Endothelial cell of umbilical vein (primary cell): ENCODE data around the gene PAAF1. TPM values are rescaled to one million over a fixed set of nuclear protein-coding genes. Genes with fewer than 3 reads are reported as not detected.

Experiments used
- BruUV-seq: library from RNA; stranded (reverse); fragments of 400-500 nt; replicated peaks from 2 replicates; lab custom pipeline; 2021; lab: Mats Ljungman, UMichigan
- CTCF ChIA-PET: fragments of 300-600, 350-600 bp; sonication (Branson Sonifier 250); formaldehyde crosslinking; loops from one replicate; lab custom pipeline; 2021; ENCODE audit warnings: antibody characterized with exemption, inconsistent platforms; lab: Charles Lee
- POLR2A ChIA-PET: fragments of 300-600, 350-600 bp; sonication (Branson Sonifier 250); formaldehyde crosslinking; loops from one replicate; lab custom pipeline; 2021; ENCODE audit warnings: antibody characterized with exemption, inconsistent platforms; lab: Charles Lee
- DNase-seq: peaks from one replicate; pipeline ENCODE4 v3.0.0-alpha.2; 2011; ENCODE audit warnings: low read depth, low spot score
- FAIRE-seq: peaks from 2 replicates; lab custom pipeline; 2011; peaks lifted over from hg19 to GRCh38; lab: Jason Lieb, UNC
- H2AFZ ChIP-seq: 2 replicates; pipeline ENCODE4 v1.6.0; 2012; ENCODE audit warnings: low read depth, low read length, control low read depth, inconsistent platforms
- H3K27ac ChIP-seq: 2 replicates; pipeline ENCODE4 v1.5.1; 2011; ENCODE audit warnings: low read depth, mild to moderate bottlenecking, control low read depth, low read length, moderate library complexity; ENCODE audit not compliant: insufficient read depth
- H3K27me3 ChIP-seq, 2 experiments: 2 replicates each; pipeline versions ENCODE4 v1.6.0 to v1.6.1; 2011; ENCODE audit warnings: low read length in 2 of 2, mixed read lengths in 1 of 2; ENCODE audit not compliant: control insufficient read depth in 2 of 2, insufficient read depth in 2 of 2
- H3K36me3 ChIP-seq, 2 experiments: 2 replicates in 1 of 2; 3 replicates in 1 of 2; pipeline ENCODE4 v1.5.1; 2011; ENCODE audit warnings: low read length in 2 of 2, mild to moderate bottlenecking in 1 of 2, moderate library complexity in 1 of 2; ENCODE audit not compliant: control insufficient read depth in 2 of 2, insufficient read depth in 2 of 2; ENCODE audit errors: extremely low read depth in 1 of 2
- H3K4me1 ChIP-seq: 3 replicates; pipeline ENCODE4 v1.5.1; 2011; ENCODE audit warnings: mild to moderate bottlenecking, low read length; ENCODE audit not compliant: control insufficient read depth, insufficient read depth; ENCODE audit errors: extremely low read depth
- H3K4me2 ChIP-seq: 2 replicates; pipeline ENCODE4 v1.6.1; 2011; ENCODE audit warnings: low read length, control low read depth, mixed read lengths; ENCODE audit not compliant: insufficient read depth
- H3K4me3 ChIP-seq, 3 experiments: fragments of 200-600 bp in 1 of 3; sonication (generic), shearing (Covaris generic) in 1 of 3; replicated peaks in 1 of 3; 2 replicates each; pipeline ENCODE4 v1.5.1; 2011 to 2016; ENCODE audit warnings: control low read depth in 3 of 3, low read length in 3 of 3, mild to moderate bottlenecking in 2 of 3, inconsistent platforms in 1 of 3, low read depth in 1 of 3, moderate library complexity in 1 of 3; ENCODE audit not compliant: insufficient read depth in 1 of 3
- H3K79me2 ChIP-seq: 2 replicates; pipeline ENCODE4 v1.6.0; 2012; ENCODE audit warnings: low read length, inconsistent platforms; ENCODE audit not compliant: control insufficient read depth, insufficient read depth
- H3K9ac ChIP-seq: replicated peaks from 2 replicates; pipeline ENCODE3; 2011; ENCODE audit warnings: low read length, control low read depth; ENCODE audit not compliant: insufficient read depth; ENCODE audit errors: extremely low read depth
- H3K9me1 ChIP-seq: replicated peaks from 3 replicates; pipeline ENCODE4 v1.6.0; 2011; ENCODE audit warnings: mild to moderate bottlenecking, low read length; ENCODE audit not compliant: control insufficient read depth, insufficient read depth; ENCODE audit errors: extremely low read depth
- H3K9me3 ChIP-seq: replicated peaks from 2 replicates; pipeline ENCODE4 v1.5.1; 2012; ENCODE audit warnings: low read length, inconsistent platforms; ENCODE audit not compliant: control insufficient read depth, insufficient read depth
- H4K20me1 ChIP-seq: replicated peaks from 2 replicates; pipeline ENCODE3; 2011; ENCODE audit warnings: mild to moderate bottlenecking, low read length; ENCODE audit not compliant: control insufficient read depth, insufficient read depth; ENCODE audit errors: extremely low read depth
- EZH2 ChIP-seq: IDR thresholded peaks from 2 replicates; pipeline ENCODE4 v1.6.1; 2012; ENCODE audit warnings: borderline replicate concordance, low read depth, mild to moderate bottlenecking, moderate library complexity, low read length, inconsistent platforms; ENCODE audit not compliant: severe bottlenecking
- FOS ChIP-seq: IDR thresholded peaks from 2 replicates; pipeline ENCODE4 v1.6.1; 2011; ENCODE audit warnings: mild to moderate bottlenecking, low read length, moderate library complexity, borderline replicate concordance; ENCODE audit not compliant: insufficient read depth
- GATA2 ChIP-seq: IDR thresholded peaks from 2 replicates; pipeline ENCODE4 v1.7.0; 2011; ENCODE audit warnings: low read depth, mild to moderate bottlenecking, moderate library complexity, mixed read lengths, low read length; ENCODE audit not compliant: insufficient read length, insufficient read depth
- JUN ChIP-seq: IDR thresholded peaks from 2 replicates; pipeline ENCODE4 v1.6.1; 2011; ENCODE audit warnings: borderline replicate concordance, low read depth; ENCODE audit not compliant: insufficient read length, insufficient read depth
- MAX ChIP-seq: IDR thresholded peaks from 2 replicates; pipeline ENCODE4 v1.6.1; 2011; ENCODE audit not compliant: insufficient read depth, insufficient read length
- MYC ChIP-seq: IDR thresholded peaks from one replicate; pipeline ENCODE4 v1.6.1; 2011; ENCODE audit warnings: mild to moderate bottlenecking, low read depth, low read length
- POLR2A ChIP-seq: IDR thresholded peaks from 2 replicates; pipeline ENCODE4 v1.6.1; 2012; ENCODE audit warnings: low read depth, mild to moderate bottlenecking, control low read depth, low read length
- POLR2AphosphoS5 ChIP-seq: IDR thresholded peaks from 2 replicates; pipeline ENCODE4 v1.6.1; 2012; ENCODE audit warnings: low read depth, mild to moderate bottlenecking, control low read depth, low read length, moderate library complexity; ENCODE audit not compliant: insufficient read depth
- dilution Hi-C: fragments of 300-500 bp; cut with MboI; formaldehyde crosslinking; loops from one replicate; pipeline ENCODE4 v1.15.0; 2019; ENCODE audit warnings: low sequenced_read_pairs; ENCODE audit not compliant: extremely low pct_ligation_motif_present
- intact Hi-C: fragments of 100-400 bp; cut with micrococcal nuclease; formaldehyde crosslinking; loops from one replicate; pipeline ENCODE4 v1.10.0; 2022
- polyA plus RNA-seq, 4 experiments: library from polyadenylated mRNA; depleted of rRNA in 3 of 4; stranded (reverse) in 3 of 4; unstranded in 1 of 4; fragments of >200 nt; gene quantifications; 2 replicates each; pipeline versions ENCODE4 v1.2.1 to v1.2.3, GENCODE V29; 2011 to 2012; ENCODE audit warnings: missing spikeins in 1 of 4
- total RNA-seq: library from RNA; stranded (reverse); gene quantifications from 2 replicates; pipeline ENCODE4 v1.2.3, GENCODE V29; 2021
- TF ChIP-seq, protein P1 (sequence below), 2 donors: IDR thresholded peaks; 1 replicate in 1 of 2; 2 replicates in 1 of 2; pipeline ENCODE4 v1.5.1; 2011; ENCODE audit warnings: low read length in 2 of 2, mild to moderate bottlenecking in 2 of 2, moderate library complexity in 2 of 2, control low read depth in 1 of 2, inconsistent platforms in 1 of 2, low read depth in 1 of 2; ENCODE audit not compliant: insufficient read depth in 1 of 2; ENCODE audit errors: extremely low read depth in 1 of 2

PAAF1 gene
- total and polyA plus RNA-seq, 2 donors (not counting 3 experiments of a cell fraction or from before 2014, with no cell fraction given): 9.8 to 16.1 TPM

- no peak overlapping the region for H3K4me2 ChIP-seq
- H3K9me1 ChIP-seq: no peaks in the 10 kb centered on the region
- no peak overlapping the region for H2AFZ ChIP-seq
- H3K9ac ChIP-seq: no peak overlapping the region
- H3K36me3 ChIP-seq: no peaks in the 10 kb centered on the region
- H3K9me3 ChIP-seq: no peaks in the 10 kb centered on the region
- no peak overlapping the region for H3K4me3 ChIP-seq
- no peaks in the 10 kb centered on the region for H3K4me1 ChIP-seq
- DNase-seq: no peak
- no peaks in the 10 kb centered on the region for H4K20me1 ChIP-seq
- H3K27ac ChIP-seq: no peak overlapping the region
- no peaks in the 10 kb centered on the region for H3K27me3 ChIP-seq
- H3K79me2 ChIP-seq: no peaks in the 10 kb centered on the region
- BruUV-seq: no TSS peak
- TF ChIP-seq POLR2AphosphoS5 (no peak), MYC (no peak), JUN (no peak)
- TF ChIP-seq, protein P1, sequence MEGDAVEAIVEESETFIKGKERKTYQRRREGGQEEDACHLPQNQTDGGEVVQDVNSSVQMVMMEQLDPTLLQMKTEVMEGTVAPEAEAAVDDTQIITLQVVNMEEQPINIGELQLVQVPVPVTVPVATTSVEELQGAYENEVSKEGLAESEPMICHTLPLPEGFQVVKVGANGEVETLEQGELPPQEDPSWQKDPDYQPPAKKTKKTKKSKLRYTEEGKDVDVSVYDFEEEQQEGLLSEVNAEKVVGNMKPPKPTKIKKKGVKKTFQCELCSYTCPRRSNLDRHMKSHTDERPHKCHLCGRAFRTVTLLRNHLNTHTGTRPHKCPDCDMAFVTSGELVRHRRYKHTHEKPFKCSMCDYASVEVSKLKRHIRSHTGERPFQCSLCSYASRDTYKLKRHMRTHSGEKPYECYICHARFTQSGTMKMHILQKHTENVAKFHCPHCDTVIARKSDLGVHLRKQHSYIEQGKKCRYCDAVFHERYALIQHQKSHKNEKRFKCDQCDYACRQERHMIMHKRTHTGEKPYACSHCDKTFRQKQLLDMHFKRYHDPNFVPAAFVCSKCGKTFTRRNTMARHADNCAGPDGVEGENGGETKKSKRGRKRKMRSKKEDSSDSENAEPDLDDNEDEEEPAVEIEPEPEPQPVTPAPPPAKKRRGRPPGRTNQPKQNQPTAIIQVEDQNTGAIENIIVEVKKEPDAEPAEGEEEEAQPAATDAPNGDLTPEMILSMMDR (IDR thresholded peaks at IDR 0.05; ENCODE audit: extremely low read depth in 1 of 2, insufficient read depth in 1 of 2, low read depth in 1 of 2, low read length in 2 of 2): no peak
- intact Hi-C loops: no loop called here
- no peak for FAIRE-seq
- POLR2A ChIA-PET: no interaction called here
- dilution Hi-C loops: no loop called here
- CTCF ChIA-PET: no interaction called here
These were observed 68.6 kb downstream of the PAAF1 start for GRCh38 chr11:73945396-73945795.

DNA sequence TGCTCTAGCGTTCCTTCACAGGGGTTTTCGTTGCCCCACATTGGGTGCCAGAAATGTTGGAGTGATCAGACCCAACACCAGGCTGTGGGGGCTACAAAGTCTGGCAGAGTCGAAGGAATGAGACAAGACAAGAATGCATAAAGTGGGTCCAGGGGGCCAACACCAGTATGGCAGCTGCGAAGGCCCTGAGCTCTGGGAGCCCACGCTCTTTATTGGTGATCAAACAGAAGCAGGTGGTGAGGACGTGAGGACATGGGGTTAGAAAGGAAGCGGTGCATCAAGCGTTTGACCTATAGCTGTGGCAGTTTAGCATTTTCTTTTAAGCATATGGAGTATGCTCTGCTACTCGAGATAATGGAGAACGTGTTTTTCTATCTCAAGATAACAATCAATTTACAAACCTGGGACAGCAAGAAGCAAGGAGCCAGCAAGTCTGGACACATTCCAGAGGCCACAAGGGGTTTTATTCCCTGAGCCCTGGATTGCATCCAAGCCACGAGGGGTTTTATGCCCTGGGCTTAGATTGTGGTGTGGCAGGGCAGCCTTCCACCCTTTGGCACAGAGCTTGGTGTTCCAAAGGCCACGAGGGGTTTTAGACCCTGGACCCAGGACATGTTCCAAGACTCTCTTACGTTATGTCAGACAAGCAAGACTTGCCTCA, 70.1 kb downstream of the PAAF1 start:
- no peaks in the 10 kb centered on the region for H3K27me3 ChIP-seq
- H3K4me2 ChIP-seq: no peak overlapping the region
- H3K9ac ChIP-seq: no peak overlapping the region
- intact Hi-C loops (no loop called here), dilution Hi-C loops (no loop called here)
- H3K4me1 ChIP-seq: no peaks in the 10 kb centered on the region
- ChIA-PET CTCF (interaction anchor here (0.6 to 0.7 kb wide), 2 partner anchors 9 to 116 kb away, joined by 3 read pairs; no protein-coding TSS in a partner anchor), POLR2A (no interaction called here)
- H3K79me2 ChIP-seq: no peaks in the 10 kb centered on the region
- DNase-seq (no peak), FAIRE-seq (no peak)
- TF ChIP-seq POLR2A: no peak
- TF ChIP-seq GATA2: no peak
- TF ChIP-seq, protein P1 (IDR thresholded peaks at IDR 0.05; ENCODE audit: extremely low read depth in 1 of 2, insufficient read depth in 1 of 2, low read depth in 1 of 2, low read length in 2 of 2): no peak
- TF ChIP-seq FOS: no peak
- no peak for TF ChIP-seq MAX
- TF ChIP-seq POLR2AphosphoS5: no peak
- TF ChIP-seq MYC: no peak
- no peak for TF ChIP-seq EZH2
- TF ChIP-seq JUN: no peak
- H3K9me1 ChIP-seq: no peaks in the 10 kb centered on the region
- H3K36me3 ChIP-seq: no peaks in the 10 kb centered on the region
- H3K27ac ChIP-seq: no peak overlapping the region
- no peaks in the 10 kb centered on the region for H3K9me3 ChIP-seq
- no peak overlapping the region for H3K4me3 ChIP-seq
- H2AFZ ChIP-seq: no peak overlapping the region
- no TSS peak for BruUV-seq
- H4K20me1 ChIP-seq: no peaks in the 10 kb centered on the region
